Suppressor macrophage (primary cell): Measurements from ENCODE around the gene RPS8.
"Not testable (repeated sequence)": the region's sequence is repeated elsewhere in the genome, so short reads cannot be mapped to it uniquely, and the experiment has no call there.

Experiments used
- DNase-seq, 4 experiments: peaks; one replicate each; pipeline ENCODE4 v3.0.0-alpha.2; 2020 to 2022

Gene RPS8

GRCh38 chr1:44783697-44784093 lies 8.4 kb downstream of the RPS8 start:
- DNase-seq, result no peak

DNA sequence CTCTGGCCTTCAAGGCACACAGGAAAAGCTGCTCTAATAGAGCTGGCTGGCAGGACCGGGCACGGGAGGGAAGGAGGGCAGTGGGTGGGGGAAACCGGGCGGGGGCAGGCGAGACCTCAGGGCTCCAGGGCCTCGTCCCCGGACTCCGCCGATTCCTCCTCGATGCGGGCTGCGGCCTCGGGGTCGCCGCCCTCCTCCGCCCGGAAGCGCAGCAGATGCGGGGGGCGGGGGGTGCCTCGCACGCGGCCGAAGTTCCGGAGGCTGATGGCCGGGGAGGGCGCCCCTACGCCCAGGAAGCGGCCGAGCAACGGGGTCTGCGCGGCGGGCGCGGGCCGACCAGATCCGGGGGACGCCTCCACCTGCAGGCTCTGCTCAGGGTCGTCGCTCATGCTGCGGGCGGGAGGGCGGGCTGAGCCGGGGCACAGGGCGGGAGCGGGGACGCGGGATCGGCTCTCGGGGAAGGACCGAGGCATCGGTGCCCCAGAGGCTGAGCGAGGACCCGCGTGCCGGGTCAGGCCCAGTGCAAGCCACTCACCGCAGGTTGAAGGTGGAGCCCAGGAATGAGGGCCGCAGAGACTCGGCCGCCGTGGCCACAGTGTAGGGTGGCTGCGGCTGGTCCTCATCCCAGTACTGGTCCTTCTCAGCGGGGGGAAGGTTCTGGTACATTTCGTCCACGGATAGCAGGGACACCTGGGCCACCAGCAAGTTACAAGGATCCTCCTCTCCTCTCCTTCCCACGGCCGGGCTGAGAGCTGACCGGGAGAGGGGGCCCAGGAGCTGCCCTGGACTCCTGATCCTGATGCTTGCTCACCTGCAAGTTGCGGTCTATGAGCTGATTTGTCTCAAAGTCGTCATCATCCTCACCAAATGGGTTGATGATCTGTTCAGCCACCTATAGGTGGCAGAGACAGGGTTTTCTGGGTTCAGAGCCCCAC lies 9.0 kb downstream of the RPS8 start:
- DNase-seq, result peak in 2 of 4 experiments; percentile 19 to 31

GRCh38 chr1:44785029-44785380 lies 9.7 kb downstream of the RPS8 start:
- no peak for DNase-seq

- no peak for DNase-seq
Measured at GRCh38 chr1:44785501-44786137, 10.3 kb downstream of the RPS8 start.

GRCh38 chr1:44786138-44786840 lies 10.9 kb downstream of the RPS8 start:
- DNase-seq, result peak; percentile 62 to 82 (median 68)

GRCh38 chr1:44786841-44787426 lies 11.6 kb downstream of the RPS8 start:
- DNase-seq, result no peak

- no peak for DNase-seq
Measured at GRCh38 chr1:44787506-44787905, 12.2 kb downstream of the RPS8 start.

GRCh38 chr1:44788120-44788860 lies 12.9 kb downstream of the RPS8 start, which contains the start of gene BEST4:
BEST4 (minus strand) TSS chr1:44788170; CDS start chr1:44787705, 465 bp downstream.
- DNase-seq, result no peak

GRCh38 chr1:44790968-44791801 lies 15.8 kb downstream of the RPS8 start:
- no peak for DNase-seq

- no peak for DNase-seq
Measured at GRCh38 chr1:44792736-44793502, 17.6 kb downstream of the RPS8 start.

DNA sequence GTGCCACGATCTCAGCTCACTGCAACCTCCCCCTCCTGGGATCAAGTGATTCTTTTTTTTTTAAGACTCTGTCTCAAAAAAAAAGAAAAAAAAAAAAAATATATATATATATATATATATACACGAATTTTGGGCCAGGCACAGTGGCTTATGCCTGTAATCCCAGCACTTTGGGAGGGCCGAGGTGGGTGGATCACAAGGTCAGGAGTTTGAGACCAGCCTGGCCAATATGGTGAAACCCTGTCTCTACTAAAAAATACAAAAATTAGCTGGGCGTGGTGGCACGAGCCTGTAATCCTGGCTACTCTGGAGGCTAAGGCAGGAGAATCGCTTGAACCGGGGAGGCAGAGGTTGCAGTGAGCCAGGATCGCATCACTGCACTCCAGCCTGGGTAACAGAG lies 22.5 kb downstream of the RPS8 start:
- DNase-seq, result not testable (repeated sequence)

DNA sequence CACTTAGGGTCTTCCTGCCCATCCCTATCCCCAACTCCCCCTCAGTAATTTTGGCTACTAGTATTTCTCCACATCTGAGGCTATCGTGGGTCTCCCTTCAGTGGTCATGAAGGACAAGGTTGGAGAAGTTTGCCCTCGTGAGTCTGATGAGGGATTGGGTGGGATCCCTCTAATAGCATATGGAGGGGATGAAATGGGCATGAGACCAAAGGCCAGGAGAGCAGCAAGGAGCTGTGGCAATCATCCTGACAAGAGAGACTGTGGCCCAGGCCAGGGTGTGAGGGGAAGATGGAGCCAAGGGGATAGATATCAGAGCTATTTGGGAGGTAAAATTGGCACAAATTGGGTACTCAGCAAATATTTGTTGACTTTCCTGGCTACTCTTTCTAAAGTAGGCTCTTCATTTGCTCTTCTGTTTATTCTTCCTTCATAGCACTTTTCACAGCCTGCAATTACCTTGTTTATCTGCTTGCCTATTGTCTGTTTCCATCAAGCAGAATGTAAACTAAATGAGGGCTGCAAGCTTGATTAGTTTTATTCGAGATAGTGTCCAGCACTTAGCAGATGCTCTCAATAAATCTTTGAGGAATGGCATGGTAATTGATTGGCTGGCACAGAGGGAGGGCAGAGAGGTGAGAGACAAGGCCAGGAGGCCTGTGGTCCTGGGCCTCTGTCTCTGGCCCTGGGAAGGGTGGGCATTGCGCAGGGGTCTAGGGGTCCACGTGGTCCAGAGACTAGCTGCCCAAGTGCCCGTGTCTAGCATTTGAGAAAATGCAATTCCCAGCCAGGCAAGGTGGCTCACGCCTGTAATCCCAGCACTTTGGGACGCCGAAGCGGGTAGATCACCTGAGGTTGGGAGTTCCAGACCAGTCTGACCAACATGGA lies 23.4 kb downstream of the RPS8 start:
- no peak for DNase-seq

DNA sequence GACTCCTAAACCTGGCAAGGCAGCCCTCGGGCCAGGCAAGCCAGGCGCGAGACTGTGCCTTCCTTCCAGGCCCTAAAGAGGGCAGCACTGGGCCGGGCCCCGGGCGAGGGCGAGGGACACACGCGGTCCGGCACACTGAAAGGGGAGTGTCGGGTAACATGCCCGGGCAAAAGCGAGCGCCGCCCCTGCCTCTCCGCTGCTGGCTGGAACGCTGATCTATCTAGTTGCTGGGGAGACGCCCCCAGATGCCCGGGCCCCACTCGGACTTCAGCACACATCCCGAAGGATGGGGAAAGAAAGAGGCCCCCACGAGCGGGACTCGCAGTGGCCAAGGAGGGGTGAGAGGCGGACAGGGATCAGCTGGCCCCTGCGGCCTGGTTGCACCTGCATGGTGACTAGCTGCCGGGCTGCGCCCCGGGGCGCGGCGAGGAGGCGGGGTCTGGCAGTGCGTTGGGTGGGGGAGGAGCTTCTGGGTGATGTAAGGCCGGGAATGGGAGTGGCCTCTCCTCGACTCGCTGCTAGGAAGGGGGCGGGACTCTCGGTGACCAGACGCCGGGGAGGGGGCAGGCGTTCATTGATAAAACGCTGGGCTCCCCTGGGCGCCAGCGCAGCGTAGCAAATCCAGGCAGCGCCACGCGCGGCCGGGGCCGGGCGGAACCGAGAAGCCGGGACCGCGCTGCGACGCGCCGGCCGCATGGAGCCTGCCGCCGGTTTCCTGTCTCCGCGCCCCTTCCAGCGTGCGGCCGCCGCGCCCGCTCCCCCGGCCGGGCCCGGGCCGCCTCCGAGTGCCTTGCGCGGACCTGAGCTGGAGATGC lies 24.6 kb downstream of the RPS8 start, which contains the start of gene PLK3:
Gene PLK3 (plus strand): TSS at position 608 of the 815 bp plus-strand sequence. CDS start 87 bp downstream, at position 695.
- DNase-seq, result peak; percentile 98 to 99 (median 99)

GRCh38 chr1:44801491-44802305 lies 26.4 kb downstream of the RPS8 start:
- DNase-seq, result peak in 3 of 4 experiments; percentile 33 to 47 (median 42)

DNA sequence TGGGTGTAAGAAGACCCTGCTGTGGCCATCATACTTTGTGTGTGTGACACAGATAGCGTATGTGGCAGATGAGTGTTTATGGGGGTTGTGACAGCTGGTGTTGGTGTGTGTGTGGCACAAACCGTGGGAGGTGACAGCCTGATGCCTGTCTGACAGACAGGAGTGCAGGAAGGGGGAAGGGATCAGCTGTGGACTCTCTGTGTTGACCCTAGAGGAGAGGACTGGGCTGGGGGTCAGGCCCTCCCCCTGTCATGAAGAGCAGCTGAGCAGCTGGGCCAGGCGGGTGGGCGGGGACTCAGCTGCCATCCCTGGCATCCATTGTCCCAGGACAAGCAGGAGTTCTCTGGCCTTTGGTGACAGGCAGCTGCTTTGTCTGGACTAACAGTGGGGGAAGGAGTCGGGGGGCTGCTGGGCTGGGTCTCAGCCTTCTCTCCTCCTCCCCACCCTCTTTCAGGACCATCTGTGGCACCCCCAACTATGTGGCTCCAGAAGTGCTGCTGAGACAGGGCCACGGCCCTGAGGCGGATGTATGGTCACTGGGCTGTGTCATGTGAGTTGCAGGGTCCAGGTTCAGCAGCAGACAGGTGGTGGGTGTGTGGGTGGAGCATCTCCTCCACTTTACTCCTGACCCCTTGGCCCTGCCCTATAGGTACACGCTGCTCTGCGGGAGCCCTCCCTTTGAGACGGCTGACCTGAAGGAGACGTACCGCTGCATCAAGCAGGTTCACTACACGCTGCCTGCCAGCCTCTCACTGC lies 27.1 kb downstream of the RPS8 start:
- DNase-seq, result peak in 3 of 4 experiments; percentile 35 to 49 (median 41)

GRCh38 chr1:44803062-44803311 lies 27.6 kb downstream of the RPS8 start:
- no peak for DNase-seq
